HFFc6 (cell line): Measurements from ENCODE around the gene RALY. TPM values are rescaled to one million over a fixed set of nuclear protein-coding genes. Genes with fewer than 3 reads are reported as not detected.
A peak's percentile ranks its signal among the peaks of the same experiment; 100 is the strongest.

ENCODE experiments used
- DNase-seq: peaks from one replicate; pipeline ENCODE4 v3.0.0-alpha.2; 2018
- H3K27ac Mint-ChIP-seq: 2 replicates; pipeline ENCODE4 v1.8.0; 2020; ENCODE audit warnings: mild to moderate bottlenecking, mixed read lengths
- H3K27me3 Mint-ChIP-seq: 2 replicates; pipeline ENCODE4 v1.8.0; 2021; ENCODE audit warnings: mild to moderate bottlenecking, moderate library complexity, mixed read lengths; ENCODE audit not compliant: insufficient read depth
- H3K36me3 Mint-ChIP-seq: 2 replicates; pipeline ENCODE4 v1.8.0; 2021; ENCODE audit warnings: low read depth, mixed read lengths
- H3K4me1 Mint-ChIP-seq: 2 replicates; pipeline ENCODE4 v1.8.0; 2020; ENCODE audit warnings: low read depth, mixed read lengths
- H3K4me3 Mint-ChIP-seq: 2 replicates; pipeline ENCODE4 v1.8.0; 2020; ENCODE audit warnings: mild to moderate bottlenecking, moderate library complexity, mixed read lengths
- H3K9me3 Mint-ChIP-seq: 2 replicates; pipeline ENCODE4 v1.8.0; 2020; ENCODE audit warnings: mild to moderate bottlenecking, mixed read lengths
- CTCF ChIP-seq: fragments of 200-600 bp; sonication (generic); IDR thresholded peaks from 2 replicates; pipeline ENCODE4 v1.5.0; 2021; ENCODE audit warnings: antibody characterized with exemption, mild to moderate bottlenecking
- long read RNA-seq: library from polyadenylated mRNA; unstranded; transcript quantifications from one replicate; pipeline ENCODE4 v2.0.0, GENCODE V29; 2019
- total RNA-seq, 6 experiments: library from RNA; stranded (reverse); fragmentation: NEBNext Ultra II Directional; extraction: Animal tissue kit (Norgen Biotek cat#: 25700); gene quantifications; 2 replicates in 1 of 6; 3 replicates in 5 of 6; pipeline ENCODE4 v1.2.3, GENCODE V29; 2021

The RALY gene
- 100 to 1,000 TPM; 108 to 124 (median 118) TPM for total RNA-seq
- long read RNA-seq, full-length matches to known transcripts = 90 of 118 reads
- long read RNA-seq, partial matches to known transcripts = 14 of 118 reads
- long read RNA-seq, other reads (novel, unspliced or antisense) = 14 of 118 reads

DNA sequence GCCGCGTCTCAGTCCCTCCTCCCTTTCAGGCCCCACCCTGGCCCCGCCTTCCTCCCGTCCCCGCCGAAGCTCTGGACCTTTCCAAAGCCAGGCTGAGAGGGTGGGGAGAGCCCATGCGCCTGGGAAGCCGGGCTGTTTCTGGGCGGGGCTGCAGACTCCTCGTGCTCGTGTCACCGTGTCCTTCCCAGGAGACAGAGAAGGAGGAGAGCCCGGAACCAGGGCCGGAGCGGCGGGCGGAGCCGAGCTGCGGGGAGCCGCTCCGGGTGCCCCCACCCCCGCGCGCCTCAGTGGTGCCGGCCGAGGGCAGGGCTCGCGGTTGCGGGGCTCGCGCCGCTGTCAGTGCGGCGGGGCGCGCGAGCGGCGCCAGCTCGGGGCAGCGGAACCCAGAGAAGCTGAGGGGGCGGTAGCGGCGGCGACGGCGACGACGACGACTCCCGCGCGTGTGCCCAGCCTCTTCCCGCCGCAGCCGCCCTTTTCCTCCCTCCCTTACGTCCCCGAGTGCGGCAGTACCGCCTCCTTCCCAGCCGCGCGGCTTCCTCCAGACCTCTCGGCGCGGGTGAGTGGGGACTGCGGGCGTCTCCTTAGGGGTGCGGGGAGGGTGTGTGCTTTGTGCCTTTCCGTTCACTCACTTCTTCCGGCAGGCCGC, at the start of gene RALY:
TSS of gene RALY (plus strand) at position 336 of the 646 bp plus-strand sequence. CDS start 78,164 bp downstream, outside the sequence.
- no peaks in the 10 kb centered on the region for H3K9me3 Mint-ChIP-seq
- TF ChIP-seq CTCF = no peak
- H3K27me3 Mint-ChIP-seq = no peaks in the 10 kb centered on the region; the same call in 1 of the 2 replicates
- DNase-seq = peak; percentile 97
- H3K4me1 Mint-ChIP-seq = peaks cover 57% of the 10 kb centered on the region
- H3K36me3 Mint-ChIP-seq = peaks cover 5% of the 10 kb centered on the region
- peak within 1 kb of the TSS; percentile 99 for H3K4me3 Mint-ChIP-seq
- H3K27ac Mint-ChIP-seq = peak within 1 kb of the TSS; percentile 97

- DNase-seq = no peak
- Mint-ChIP-seq H3K27me3 (peaks cover 17% of the 10 kb centered on the region), H3K9me3 (peaks cover 28% of the 10 kb centered on the region), H3K4me3 (no peak overlapping the region), H3K27ac (no peak overlapping the region), H3K36me3 (peaks cover 21% of the 10 kb centered on the region), H3K4me1 (peaks cover 15% of the 10 kb centered on the region)
- TF ChIP-seq CTCF = no peak
Measured at GRCh38 chr20:33944914-33945313, 48.8 kb upstream of the RALY start.

DNA sequence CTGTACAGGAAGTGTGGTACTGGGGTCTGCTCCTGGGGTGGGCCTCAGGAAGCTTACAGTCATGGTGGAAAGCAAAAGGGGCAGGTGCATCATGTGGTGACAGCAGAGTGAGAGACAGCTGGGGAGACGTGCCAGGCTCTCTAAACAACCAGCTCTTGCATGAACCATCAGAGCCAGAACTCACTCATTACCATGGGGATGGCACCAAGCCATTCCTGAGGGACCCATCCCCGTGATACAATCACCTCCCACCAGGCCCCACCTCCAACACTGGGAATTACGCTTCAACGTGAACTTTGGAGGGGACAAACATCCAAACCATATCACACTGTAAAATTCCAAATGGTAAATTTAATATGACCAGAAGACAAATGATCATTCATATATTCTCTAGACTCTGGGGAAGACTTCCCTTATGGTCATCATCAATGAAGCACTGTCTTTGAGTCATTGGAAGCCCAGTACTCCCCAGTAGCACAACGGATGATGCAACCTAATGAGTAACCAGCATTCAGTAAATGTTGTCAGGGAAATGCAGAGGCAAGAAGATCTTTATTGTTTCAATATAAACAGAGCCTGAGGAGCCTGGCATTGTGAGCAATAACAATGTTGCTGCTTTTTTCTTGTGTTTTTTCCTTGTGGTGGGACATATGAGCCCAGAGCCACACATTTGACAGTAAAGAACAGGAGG, 48.2 kb upstream of the RALY start:
- H3K27me3 Mint-ChIP-seq = peaks cover 17% of the 10 kb centered on the region
- peaks cover 15% of the 10 kb centered on the region for H3K4me1 Mint-ChIP-seq
- H3K27ac Mint-ChIP-seq = no peak overlapping the region
- peaks cover 28% of the 10 kb centered on the region for H3K9me3 Mint-ChIP-seq
- peak; percentile 70 for DNase-seq
- H3K36me3 Mint-ChIP-seq = peaks cover 21% of the 10 kb centered on the region
- no peak overlapping the region for H3K4me3 Mint-ChIP-seq
- no peak for TF ChIP-seq CTCF

GRCh38 chr20:33947709-33948295, 45.9 kb upstream of the RALY start:
- peak; percentile 51 for DNase-seq
- Mint-ChIP-seq H3K27me3 (peaks cover 17% of the 10 kb centered on the region), H3K4me3 (no peak overlapping the region), H3K9me3 (peaks cover 28% of the 10 kb centered on the region), H3K36me3 (peaks cover 21% of the 10 kb centered on the region), H3K27ac (no peak overlapping the region), H3K4me1 (peaks cover 15% of the 10 kb centered on the region)
- peak; percentile 84 for TF ChIP-seq CTCF

DNA sequence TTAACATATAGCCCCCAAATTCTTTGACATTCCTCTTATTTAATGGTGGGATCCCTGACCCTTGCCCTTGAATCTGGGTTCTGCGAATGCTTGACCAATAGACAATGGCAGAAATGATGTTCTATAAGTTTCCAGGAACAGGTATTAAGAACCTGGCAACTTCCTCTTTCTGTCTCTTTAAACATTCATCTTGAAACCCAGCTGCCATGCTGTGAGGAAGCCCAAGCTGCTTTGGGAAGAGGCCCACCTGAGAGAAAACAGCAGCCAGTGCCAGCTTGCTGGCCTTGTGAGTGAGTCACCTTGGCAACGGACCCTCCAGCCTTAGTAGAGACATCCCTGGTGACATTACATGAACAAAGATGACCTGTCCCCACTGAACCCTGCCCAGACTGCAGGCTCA, 45.2 kb upstream of the RALY start:
- Mint-ChIP-seq H3K9me3 (peaks cover 28% of the 10 kb centered on the region), H3K27ac (no peak overlapping the region), H3K4me1 (peaks cover 15% of the 10 kb centered on the region), H3K36me3 (peaks cover 21% of the 10 kb centered on the region), H3K4me3 (no peak overlapping the region), H3K27me3 (peaks cover 21% of the 10 kb centered on the region)
- no peak for DNase-seq
- TF ChIP-seq CTCF = no peak
